NCI-H460 (cell line): ENCODE measurements around the gene SNPH. TPM values are rescaled to one million over a fixed set of nuclear protein-coding genes. Genes with fewer than 3 reads are reported as not detected.

Experiments
- DNase-seq: peaks from one replicate; pipeline ENCODE4 v3.0.0-alpha.2; 2016; ENCODE audit warnings: low read depth; ENCODE audit errors: extremely low read depth
- total RNA-seq: library from RNA; depleted of rRNA; stranded (reverse); fragments of >200 nt; shearing (Covaris generic); gene quantifications from 2 replicates; pipeline ENCODE4 v1.2.3, GENCODE V29; 2014

Gene SNPH
- total RNA-seq, 1 experiment from 2014 or later: 2.8 TPM

DNA sequence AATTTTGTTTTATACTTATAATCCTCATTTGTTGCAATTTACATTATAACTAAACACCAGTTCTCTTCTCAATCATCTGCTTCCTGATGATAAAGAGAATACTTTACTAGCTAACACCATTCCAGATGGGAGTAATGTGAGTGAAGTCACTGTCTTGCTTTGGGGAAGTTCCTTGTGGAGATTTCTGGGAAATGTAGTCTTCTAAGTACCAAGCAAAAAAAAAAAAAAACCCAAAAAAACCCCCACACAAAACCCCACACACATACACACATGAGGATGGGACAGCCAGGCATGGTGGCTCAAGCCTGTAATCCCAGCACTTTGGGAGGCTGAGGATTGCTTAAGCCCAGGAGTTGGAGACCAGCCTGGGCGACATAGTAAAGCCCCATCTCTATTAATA, 2.2 kb upstream of the SNPH start:
- DNase-seq: no peak

DNA sequence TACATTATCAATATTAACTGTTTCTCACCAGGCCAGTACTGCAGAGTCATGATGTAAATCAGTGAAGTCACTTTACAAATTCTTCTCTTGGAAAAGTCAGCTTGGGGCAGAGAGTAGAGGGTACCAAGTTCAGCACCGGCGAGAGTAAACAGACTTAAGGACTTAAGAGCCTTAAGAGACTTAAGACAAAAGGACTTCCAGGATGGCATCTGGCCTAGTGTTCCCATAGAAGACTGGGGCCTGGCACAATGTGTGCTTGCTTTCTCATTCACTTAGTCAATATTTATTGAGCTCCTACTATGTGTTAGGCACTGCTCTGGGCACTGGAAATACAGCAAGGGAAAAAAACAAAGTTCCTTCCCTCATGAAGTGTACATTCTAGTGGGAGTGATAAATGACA, 1.4 kb upstream of the SNPH start:
- DNase-seq: no peak

DNA sequence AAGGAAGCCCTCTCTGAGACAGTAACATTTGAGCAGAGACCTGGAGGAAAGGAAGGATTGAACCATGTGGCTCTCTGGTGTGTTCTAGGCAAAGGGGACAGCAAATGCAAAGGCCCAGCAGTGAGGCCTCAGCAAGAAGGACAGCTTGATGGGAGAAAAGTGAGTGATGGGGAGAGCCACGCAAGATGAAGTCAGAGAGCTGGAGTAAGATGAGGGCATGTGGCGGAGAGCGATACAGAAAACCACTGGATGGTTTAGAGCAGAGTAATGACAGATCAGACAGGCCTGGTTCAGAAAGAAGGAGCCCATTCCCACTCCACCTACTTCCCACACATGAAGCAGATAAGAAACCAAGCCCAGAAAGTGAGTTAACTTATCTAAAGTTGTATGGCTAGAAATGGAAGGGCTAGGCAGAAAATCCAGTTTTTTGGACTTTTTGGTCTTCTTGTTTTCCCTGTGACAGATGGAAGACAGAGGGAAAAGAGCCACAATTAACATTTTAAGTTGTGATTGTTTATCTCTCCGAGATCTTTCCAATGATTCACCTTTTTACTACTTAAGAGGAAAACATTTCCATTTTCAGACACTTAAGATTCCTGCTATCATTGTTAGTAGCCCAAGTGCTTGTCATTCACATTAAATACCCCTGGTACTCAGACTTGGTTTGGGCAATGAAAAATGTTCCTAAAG, 723 bp upstream of the SNPH start:
- no peak for DNase-seq

DNA sequence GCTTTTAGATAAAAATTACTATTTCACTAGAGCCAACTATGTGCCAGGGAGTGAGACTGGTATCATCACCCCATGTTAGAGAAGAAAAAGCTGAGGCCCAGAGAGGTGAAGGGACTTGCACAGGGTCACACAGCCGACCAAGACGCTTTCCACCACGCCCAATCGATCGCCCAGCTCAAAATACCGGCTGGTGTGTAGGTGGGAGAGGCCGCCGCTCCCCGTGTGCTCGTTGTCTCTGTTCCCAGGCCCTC, 253 bp upstream of the SNPH start:
- no peak for DNase-seq

DNA sequence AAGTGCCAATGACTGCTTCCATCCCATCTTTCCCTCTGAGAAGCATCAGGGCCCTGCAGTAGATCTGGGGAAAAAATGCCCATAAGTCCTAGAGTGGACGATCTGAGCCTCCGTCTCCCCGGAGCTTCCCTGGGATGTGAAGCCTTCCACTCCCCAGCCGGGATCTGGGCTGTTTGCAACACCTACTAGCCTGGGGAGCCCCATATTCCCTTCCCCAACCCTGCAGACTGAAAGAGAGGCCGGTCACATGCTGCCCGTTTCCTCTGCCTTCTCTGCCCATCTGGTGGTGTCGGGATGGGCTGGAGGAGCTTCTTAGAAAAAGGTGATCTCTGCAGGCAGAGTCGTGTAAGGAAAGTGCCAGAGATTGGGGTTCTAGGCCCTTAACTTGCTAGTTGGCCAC, 1.1 kb downstream of the SNPH start:
- DNase-seq: no peak

DNA sequence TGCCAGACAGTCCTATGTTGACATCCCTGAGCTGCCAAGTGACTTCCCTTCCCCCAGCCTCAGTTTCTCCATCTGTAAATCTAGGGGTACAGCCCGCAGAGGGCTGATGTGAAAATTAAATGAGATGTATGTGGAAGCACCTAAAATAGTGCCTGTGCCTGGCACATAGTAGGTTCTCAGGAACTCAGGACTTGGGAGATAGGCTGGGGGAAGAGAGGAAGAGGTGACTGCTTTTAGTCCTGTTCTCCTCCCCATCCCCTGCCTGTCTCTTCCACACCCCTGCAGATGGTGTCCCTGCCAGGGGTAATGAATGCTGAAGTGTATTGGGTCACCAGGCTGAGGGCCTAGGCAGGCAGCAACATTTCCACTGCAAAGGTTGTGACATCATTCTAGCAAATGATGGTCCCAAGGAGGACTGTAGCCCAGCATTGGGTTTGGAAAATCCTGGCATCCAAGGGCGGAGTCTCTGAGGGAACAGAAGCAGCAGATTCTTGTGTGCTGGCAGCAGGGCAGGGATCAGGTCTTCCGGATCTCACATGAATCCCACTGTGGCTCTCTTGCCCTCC, 1.8 kb downstream of the SNPH start:
- no peak for DNase-seq

DNA sequence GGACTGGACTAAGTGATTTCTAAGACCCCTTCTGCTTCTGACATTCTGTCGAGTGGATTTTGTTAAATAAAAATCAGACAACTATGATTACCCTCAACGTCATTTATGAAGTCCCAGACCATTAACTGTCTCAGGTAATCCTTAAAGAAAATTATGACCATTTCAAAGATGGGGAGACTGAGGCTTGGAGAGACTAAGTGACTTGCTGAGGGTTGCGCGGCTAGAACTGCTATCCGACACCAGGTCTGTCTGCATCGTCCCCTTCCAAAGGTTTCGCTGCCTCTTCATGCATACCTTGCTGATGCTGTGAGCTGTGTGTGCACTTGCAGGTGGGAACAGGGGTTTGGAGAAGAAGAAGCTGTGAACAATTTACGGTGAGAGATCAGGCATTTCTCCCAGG, 3.1 kb downstream of the SNPH start:
- no peak for DNase-seq

DNA sequence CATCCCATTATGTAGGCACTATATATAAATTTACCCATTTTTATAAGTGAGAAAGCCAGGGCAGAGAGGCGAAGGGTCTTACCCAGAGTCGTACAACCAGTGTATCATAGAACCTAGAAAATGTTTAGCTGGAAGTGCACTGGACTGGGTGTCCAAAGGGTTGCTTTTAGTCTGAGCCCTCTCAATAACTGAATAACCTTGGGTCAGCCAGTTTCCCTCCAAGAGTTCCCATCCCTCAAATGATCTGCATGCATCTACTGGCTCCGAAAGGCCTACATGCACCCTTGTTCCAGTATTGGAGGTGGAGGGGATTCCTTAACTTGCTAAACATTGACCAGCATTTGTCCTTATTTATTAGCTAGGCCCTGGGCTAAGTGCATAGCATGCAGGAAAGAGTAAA, 3.8 kb downstream of the SNPH start:
- DNase-seq: no peak

DNA sequence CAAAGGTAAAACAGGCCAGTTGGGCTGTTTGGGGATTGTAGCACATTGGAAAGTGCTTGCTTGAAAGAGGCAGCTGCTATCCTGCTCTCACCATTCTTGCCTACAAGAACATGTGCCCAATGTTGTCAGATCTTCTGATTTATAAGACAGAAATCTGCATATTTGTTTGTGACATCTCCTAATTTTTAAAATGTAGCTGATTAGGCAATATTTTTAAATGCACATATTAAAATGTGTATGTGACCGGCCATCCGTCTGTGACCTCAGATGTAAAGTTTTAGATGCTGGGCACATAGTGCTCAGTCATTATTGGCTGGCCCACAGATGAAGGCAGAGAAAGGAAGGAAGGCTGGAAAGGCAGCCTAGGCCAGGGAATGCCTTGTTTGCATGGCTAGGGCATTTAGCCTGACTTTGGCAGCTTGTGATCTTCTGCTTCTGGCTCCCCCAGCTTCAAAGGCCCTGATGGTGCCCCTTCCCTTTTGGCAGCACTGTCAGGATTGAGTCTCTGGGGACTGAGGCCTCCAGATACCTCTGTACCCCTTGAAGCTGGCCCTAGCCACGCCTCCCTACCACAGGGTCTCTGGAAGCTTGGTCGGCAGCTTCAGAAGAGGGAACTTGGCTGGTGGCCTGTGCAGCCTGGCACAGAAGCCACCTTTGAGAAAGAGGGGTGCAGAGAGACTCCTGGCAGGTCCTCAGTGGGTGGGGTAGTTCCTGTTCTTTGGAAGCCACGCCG, 6.4 kb downstream of the SNPH start:
- DNase-seq: no peak

DNA sequence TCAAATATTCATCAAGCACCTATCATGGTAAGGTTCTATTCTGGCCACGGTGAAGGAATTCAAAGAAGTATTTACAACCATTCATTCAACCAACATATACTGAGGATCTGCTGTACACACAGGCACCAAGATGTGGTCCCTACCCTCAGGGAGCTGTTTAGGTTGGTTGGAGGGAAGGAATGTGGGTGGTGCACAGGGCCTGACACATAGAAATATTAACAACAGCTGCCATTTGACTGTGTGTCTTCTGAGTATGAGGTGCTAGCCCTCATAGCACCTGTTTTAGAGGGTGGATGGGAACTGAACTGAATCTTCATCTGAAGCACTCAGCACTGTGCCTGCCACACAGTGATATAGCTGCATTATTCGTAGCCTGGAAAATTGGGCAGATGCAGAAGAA, 7.3 kb downstream of the SNPH start:
- DNase-seq: no peak

DNA sequence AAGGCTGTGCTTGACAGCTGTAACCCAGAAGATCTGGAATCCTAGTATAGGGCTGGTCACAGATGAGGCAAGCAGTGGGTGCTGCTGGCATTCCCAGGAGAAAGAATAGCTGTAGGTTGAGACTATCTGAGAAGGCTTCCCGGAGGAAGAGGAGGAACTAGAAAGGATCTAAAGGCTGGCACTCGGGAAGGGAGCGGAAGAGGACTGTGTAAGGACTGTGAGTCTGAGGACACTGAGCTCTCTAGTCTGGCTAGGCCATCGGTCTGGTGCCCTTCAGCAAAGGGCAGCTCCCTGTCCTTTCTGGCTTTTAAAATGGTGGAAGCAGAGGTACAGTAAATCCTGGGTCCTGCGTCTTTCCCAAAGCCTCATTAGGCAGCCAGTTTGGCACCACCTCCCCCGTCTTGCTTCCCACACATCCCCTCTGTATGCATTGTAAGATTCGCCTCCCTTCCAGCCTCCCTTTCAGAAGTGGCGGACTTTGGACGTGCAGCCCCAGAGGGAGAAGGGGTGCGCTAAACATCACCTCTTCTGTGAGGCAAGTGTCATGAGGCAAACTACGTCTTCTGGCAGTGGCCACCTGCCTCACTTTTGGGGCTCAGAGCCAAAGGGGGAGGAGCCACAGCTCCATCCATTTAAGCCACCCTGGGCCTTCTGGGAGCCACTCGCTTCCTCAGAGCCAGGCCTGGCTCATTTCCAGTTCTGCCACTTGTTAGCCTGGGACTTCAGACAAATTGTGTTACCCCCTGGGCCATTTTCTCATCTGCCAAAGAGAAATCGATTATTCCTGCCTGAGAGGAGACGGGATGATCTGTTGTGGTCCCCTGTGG, 8.6 kb downstream of the SNPH start:
- no peak for DNase-seq

DNA sequence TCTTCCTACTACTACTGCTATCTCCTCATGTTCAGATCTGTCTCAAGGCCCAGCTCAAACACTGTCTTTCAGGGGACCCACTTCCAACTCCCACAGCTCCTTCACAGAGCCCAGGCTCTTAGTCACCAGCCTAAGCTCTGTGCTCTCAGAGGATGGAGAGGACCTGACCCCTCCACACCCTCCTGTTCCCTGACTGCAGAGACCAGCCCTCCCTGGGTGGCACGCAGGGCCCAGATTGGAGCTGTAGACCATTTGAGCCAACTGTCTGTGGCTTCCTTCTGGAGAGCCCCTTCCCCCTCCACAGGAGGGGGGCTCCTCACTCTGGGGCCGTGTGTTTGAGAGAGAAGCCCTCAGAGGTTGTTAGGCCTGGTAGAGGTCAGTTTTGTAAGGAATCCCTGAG, 9.8 kb downstream of the SNPH start:
- DNase-seq: no peak

DNA sequence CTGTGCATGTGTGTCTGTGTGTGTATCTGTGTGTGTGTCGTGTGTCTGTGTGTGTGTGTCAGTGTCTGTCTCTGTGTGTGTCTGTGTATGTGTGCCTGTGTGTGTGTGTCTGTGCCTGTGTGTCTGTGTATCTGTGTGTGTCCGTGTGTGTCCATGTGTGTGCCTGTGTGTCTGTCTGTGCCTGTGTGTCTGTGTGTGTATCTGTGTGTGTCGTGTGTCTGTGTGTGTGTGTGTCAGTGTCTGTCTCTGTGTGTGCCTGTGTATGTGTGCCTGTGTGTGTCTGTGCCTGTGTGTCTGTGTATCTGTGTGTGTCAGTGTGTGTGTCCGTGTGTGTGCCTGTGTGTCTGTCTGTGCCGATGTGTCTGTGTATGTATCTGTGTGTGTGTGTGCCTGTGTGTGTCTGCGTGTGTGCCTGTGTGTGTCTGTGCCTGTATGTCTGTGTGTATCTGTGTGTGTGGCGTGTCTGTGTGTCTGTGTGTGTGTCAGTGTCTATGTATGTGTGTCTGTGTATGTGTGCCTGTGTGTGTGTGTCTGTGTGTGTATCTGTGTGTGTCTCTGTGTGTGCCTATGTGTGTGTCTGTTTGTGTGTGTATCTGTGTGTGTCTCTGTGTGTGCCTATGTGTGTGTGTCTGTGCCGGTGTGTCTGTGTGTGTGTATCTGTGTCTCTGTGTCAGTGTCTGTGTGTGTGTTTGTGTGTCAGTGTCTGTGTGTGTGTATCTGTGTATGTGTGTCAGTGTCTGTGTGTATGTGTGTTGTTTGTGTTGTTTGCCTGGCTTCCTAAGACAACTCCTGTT, 11.6 kb downstream of the SNPH start:
- no peak for DNase-seq

DNA sequence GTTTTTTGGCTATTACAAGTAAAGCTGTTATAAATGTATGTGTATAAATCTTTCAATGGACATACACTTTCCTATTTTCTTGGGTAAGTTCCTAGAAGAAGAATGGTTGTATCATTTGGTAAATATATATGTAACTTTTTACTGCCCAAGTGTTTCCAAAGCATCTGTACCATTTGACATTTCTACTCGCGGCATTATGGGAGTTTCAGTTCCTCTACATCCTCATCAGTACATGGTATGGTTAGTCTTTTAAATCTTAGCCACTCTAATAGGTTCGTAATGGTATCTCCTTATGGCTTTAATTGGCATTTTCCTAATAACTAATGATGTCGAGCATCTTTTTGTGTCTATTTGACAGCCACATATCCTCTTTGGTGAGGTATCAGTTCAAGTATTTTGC, 12.9 kb downstream of the SNPH start:
- no peak for DNase-seq

DNA sequence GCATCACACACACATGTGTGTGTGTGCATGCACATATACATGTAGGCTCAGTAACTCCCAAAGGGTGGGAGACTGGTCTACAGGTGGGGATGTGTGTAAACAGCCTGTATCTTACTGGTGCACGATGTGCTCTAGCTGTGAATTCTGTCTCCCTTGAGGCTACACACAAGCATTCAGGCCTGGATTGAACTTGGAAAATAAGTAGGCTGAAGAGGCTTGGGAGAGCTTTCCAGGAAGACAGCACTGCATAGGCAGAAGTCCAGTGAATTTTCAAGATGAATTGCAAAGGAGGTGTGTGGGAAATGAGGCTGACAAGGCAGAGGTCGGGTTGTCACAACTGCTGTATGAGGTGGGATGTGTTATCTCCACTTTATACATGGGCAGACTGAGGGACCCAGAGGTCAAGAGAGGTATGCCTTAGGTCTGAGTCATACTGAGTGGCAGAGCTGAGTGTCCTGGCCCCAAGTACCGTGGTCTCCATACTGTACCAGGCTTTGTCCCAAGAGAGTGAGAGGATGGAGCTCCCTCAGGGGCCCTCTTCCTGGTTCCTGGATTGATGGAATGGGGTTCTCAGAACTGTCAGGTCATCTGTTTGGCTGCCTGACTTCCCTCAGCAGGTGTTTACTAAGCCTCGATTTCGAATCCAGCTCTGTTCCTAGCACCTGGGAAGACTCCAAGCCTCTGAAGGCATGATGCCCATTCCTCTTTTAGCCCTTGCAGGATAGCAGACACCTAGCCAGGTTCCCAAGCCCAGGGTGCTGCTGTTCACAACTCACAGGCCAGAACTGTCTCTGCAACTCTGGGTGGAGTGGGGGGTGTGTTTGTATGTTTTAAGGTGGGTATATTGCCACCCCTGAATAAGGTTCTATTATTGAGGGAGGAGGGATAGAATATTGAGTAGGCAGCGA, 14.4 kb downstream of the SNPH start:
- no peak for DNase-seq

DNA sequence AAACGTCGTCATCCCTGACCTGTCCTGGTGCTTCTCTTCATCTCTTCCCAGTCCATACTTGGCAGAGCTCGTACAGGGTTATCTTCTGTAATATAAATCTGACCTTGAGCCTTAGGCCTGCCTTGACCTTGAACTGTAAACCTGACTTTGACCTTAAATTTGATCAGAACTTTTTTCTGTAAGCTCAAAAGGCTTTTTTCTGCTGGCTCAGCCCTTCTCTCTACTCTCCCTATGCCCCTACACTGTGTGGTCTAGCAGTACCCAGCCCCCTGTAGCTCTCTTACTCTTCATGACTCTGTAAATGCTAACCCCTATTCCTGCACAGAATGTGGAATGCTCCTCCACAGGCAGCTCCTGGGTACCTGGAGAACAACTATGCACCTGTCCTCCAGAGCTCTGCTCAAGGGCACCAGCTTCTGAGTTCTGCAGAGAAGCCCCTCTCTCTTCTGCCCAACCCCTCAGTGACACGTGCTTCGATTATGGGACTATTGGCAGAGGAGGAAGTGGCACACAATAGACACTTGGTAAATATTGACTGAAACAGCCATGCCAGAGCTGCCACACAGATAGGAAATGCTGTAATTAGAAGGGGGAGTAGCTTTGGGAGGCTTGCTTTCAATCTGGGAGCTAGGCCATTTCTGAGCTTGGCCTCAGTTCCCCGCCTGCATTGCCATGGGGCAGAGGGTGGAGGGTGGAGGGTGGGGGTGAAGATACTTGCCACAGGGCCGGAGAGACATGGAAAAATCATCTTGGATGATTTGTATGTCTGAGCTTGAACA, 15.4 kb downstream of the SNPH start:
- no peak for DNase-seq

DNA sequence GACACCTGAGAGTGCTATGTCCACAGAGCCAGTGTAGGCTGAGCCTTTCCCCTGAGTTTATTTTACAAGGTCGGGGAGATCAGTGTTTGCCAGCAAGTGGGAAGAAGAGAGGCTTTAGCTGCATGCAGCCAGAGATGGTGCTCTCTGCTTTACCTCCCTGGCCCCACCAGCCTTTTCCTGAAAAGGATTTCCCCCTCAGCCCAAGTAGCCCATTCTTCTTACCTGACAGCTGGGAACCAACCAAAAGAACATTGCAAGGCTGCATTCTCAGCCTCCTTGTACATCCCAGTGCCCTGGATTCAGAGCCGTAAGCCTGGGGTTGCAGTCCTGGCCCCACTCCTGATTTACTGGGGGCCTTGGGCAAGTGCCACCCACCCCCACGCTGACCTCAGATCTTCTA, 16.9 kb downstream of the SNPH start:
- DNase-seq: no peak

DNA sequence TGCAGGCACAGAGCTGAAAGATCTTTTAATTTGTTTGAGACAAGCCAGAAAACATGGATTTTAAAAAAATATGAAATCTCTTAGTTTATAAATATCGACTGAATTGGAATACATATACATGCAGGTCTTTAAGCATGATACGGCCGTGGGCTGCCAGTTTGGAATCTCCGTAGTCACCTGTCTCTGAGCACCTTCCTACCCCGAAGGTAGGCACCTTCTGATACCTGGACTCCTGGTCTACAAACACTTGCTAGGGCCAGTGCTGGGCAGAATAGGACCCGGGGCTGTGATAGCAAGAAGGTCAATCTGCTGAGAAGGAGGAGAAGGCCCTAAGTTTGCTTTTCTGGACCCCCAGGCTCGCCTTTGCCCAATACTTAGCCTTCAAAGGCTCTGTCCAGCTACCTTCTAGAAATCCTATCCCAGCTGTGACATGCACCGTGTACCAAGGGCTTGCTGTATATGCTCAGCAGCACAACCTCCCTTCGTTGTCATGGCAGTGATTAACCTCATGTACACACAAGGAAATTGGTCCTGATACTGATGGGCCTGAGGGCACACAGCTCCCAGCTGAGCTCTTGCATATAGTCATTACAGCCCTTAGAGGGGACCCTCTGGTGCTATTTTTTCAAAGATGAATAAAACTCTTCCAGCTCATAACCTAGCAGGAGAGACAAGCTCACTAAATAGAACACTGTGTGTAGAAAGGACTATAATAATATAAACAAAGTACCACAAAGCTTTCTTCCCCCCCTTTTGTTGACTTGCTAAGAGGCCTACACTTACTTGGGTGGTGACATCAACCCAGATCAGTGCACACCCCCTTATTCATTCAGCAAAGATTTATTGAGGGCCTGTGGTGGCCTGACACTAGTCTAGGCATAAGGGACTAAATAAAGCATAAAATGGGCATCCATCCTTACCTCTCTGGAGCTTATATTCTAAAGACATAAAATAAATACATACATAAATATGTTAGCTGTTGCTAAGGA, 17.7 kb downstream of the SNPH start:
- DNase-seq: no peak
